ENCODE results near the gene PRKG1.

DNA sequence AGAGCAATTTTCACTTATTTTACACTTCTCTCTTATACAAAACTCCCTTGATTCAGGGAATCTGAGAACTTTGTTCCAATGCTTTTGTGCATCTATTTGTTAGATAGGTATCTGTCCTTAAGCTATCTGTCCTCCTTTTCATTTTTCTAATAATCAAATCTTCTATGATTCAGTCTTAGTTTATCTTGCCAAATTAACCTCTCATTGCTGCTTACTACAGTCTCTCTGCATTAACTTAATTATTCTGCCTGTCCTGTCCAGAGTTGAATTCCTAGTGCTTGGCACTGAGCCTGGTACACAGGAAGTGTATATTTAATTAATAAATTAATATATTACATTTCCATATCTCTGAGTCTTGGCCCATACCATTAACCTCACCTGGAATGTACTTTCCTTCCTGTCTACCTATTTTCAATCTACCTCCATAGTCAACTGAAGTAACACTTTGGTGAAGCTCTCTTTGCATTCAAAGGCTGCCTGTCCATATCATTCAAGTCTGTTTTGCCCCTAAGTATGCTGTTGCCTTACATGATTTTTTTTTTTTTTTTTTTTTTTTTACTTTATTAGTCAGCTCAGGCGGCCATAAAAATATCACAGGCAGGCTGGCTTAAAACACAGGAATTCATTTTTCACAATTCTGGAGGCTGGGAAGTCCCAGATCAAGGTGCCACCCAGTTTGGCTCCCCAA lies 691.1 kb downstream of the PRKG1 start:
- TF ChIP-seq, protein P1, sequence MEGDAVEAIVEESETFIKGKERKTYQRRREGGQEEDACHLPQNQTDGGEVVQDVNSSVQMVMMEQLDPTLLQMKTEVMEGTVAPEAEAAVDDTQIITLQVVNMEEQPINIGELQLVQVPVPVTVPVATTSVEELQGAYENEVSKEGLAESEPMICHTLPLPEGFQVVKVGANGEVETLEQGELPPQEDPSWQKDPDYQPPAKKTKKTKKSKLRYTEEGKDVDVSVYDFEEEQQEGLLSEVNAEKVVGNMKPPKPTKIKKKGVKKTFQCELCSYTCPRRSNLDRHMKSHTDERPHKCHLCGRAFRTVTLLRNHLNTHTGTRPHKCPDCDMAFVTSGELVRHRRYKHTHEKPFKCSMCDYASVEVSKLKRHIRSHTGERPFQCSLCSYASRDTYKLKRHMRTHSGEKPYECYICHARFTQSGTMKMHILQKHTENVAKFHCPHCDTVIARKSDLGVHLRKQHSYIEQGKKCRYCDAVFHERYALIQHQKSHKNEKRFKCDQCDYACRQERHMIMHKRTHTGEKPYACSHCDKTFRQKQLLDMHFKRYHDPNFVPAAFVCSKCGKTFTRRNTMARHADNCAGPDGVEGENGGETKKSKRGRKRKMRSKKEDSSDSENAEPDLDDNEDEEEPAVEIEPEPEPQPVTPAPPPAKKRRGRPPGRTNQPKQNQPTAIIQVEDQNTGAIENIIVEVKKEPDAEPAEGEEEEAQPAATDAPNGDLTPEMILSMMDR (IDR thresholded peaks at IDR 0.05) = no peak
- TF ChIP-seq POLR2A (IDR thresholded peaks at IDR 0.05) = no peak
